Fibroblast of villous mesenchyme (primary cell): Measurements from ENCODE around the gene RAB21. TPM values are rescaled to one million over a fixed set of nuclear protein-coding genes. Genes with fewer than 3 reads are reported as not detected.

Source experiments
- DNase-seq: peaks from one replicate; pipeline ENCODE4 v3.0.0-alpha.2; 2010; ENCODE audit warnings: low read depth
- H3K4me3 ChIP-seq: 2 replicates; pipeline ENCODE4 v1.5.1; 2011; ENCODE audit warnings: low read depth, mild to moderate bottlenecking, low read length
- total RNA-seq: library from RNA; depleted of rRNA; stranded (reverse); fragments of >200 nt; gene quantifications from 2 replicates; pipeline ENCODE4 v1.2.3, GENCODE V29; 2012
- TF ChIP-seq, protein P1 (sequence below): IDR thresholded peaks from 2 replicates; pipeline ENCODE4 v1.5.1; 2012; ENCODE audit warnings: low read depth, mild to moderate bottlenecking, low read length; ENCODE audit not compliant: insufficient read depth

The RAB21 gene
- total RNA-seq, 1 donor, result 12.5 TPM

GRCh38 chr12:71848212-71848611, 93.5 kb downstream of the RAB21 start:
- DNase-seq, result peak; percentile 35
- TF ChIP-seq, protein P1, sequence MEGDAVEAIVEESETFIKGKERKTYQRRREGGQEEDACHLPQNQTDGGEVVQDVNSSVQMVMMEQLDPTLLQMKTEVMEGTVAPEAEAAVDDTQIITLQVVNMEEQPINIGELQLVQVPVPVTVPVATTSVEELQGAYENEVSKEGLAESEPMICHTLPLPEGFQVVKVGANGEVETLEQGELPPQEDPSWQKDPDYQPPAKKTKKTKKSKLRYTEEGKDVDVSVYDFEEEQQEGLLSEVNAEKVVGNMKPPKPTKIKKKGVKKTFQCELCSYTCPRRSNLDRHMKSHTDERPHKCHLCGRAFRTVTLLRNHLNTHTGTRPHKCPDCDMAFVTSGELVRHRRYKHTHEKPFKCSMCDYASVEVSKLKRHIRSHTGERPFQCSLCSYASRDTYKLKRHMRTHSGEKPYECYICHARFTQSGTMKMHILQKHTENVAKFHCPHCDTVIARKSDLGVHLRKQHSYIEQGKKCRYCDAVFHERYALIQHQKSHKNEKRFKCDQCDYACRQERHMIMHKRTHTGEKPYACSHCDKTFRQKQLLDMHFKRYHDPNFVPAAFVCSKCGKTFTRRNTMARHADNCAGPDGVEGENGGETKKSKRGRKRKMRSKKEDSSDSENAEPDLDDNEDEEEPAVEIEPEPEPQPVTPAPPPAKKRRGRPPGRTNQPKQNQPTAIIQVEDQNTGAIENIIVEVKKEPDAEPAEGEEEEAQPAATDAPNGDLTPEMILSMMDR, result no peak
- H3K4me3 ChIP-seq, result no peak overlapping the region

DNA sequence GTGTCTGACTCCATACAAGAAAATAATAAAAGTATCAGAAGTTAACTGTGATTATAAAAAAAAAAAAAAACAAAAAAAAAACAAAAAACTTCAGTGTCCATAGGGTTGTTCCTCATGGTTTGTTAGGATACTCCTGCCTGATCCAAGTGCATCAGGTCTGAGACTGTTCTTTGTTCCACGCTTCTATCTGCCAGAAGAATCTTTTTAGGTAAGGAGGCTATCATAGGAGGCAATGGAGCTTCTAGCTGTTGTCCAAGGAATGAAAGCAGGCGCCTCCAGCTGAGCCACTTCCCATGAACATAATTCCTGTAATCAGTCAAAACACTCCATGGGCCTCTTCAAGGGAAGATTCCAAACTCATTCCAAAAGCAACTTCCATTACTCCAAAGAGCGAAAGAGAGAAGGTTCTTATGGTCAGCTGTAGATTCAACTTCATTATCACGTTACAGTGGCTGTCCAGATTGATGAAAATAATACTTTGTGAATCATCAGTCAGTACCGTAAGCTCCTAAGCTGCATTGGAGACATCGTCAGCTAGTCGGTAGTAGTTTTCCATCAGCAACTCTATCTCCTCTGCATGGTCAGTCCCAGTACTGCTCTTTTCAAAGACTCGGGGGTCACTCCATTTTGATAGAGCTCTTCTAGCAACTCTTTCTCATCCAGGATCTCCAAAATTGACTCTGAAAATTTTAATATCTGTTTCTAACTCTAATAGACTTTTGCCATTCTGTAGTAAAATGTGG, 94.6 kb downstream of the RAB21 start:
- H3K4me3 ChIP-seq, result no peak overlapping the region
- TF ChIP-seq, protein P1, result no peak
- DNase-seq, result no peak

Other genes with a start within 250 kb of the RAB21 start
- gene ZFC3H1, start 91.0 kb upstream of the RAB21 start, total RNA-seq, result 34.5 and 47.1 TPM in 2 replicates
- 2.6 and 6.0 TPM in 2 replicates for gene THAP2, start 90.6 kb upstream of the RAB21 start, total RNA-seq
- gene TMEM19, start 68.8 kb upstream of the RAB21 start, total RNA-seq, result 24.8 and 37.1 TPM in 2 replicates
- 16.4 and 18.0 TPM in 2 replicates for gene TBC1D15, start 84.9 kb downstream of the RAB21 start, total RNA-seq
- not detected in 2 replicates for gene TPH2, start 184.0 kb downstream of the RAB21 start, total RNA-seq